DND-41 (cell line): Measurements from ENCODE around the gene CBLN4.

Source experiments
- ATAC-seq: fragments of 200-7000 bp; cut with Tn5 transposase; 3 replicates; pipeline ENCODE4 v1.9.1; 2021; ENCODE audit warnings: low read depth; ENCODE audit not compliant: insufficient read depth
- DNase-seq: peaks from one replicate; pipeline ENCODE4 v3.0.0-alpha.2; 2020
- H2AFZ ChIP-seq: 2 replicates; pipeline ENCODE4 v1.6.0; 2012; ENCODE audit warnings: low read depth, low read length
- H3K27ac ChIP-seq: 2 replicates; pipeline ENCODE4 v1.5.1; 2012; ENCODE audit warnings: low read length, inconsistent platforms
- H3K27me3 ChIP-seq: fragments of 200-600 bp; sonication (generic); 2 replicates; pipeline ENCODE4 v1.6.0; 2012; ENCODE audit warnings: low read length, mild to moderate bottlenecking, inconsistent platforms; ENCODE audit not compliant: insufficient read depth, poor library complexity
- H3K36me3 ChIP-seq: 2 replicates; pipeline ENCODE4 v1.5.1; 2012; ENCODE audit warnings: low read length, inconsistent platforms; ENCODE audit not compliant: insufficient read depth
- H3K4me1 ChIP-seq: 2 replicates; pipeline ENCODE4 v1.5.1; 2012; ENCODE audit warnings: mild to moderate bottlenecking, low read length; ENCODE audit not compliant: insufficient read depth
- H3K4me2 ChIP-seq: 2 replicates; pipeline ENCODE4 v1.6.0; 2012; ENCODE audit warnings: mild to moderate bottlenecking, moderate library complexity, low read length, inconsistent platforms; ENCODE audit not compliant: insufficient read depth
- H3K4me3 ChIP-seq, 2 experiments: fragments of 200-600 bp in 1 of 2; shearing (Covaris generic) in 1 of 2; 2 replicates each; pipeline ENCODE4 v1.5.1; 2012 to 2016; ENCODE audit warnings: inconsistent platforms in 2 of 2, low read length in 2 of 2, mild to moderate bottlenecking in 2 of 2, low read depth in 1 of 2, moderate library complexity in 1 of 2
- H3K79me2 ChIP-seq: 2 replicates; pipeline ENCODE4 v1.6.0; 2012; ENCODE audit warnings: low read length, inconsistent platforms; ENCODE audit not compliant: insufficient read depth
- H3K9ac ChIP-seq: 2 replicates; pipeline ENCODE4 v1.6.0; 2012; ENCODE audit warnings: low read depth, mild to moderate bottlenecking, inconsistent platforms, low read length, moderate library complexity
- H3K9me3 ChIP-seq: 2 replicates; pipeline ENCODE4 v1.5.1; 2012; ENCODE audit warnings: low read length, moderate library complexity, mild to moderate bottlenecking, inconsistent platforms; ENCODE audit not compliant: insufficient read depth, severe bottlenecking
- H4K20me1 ChIP-seq: 2 replicates; pipeline ENCODE4 v1.6.0; 2012; ENCODE audit warnings: low read length; ENCODE audit not compliant: insufficient read depth
- CTCF ChIP-seq: IDR thresholded peaks from 2 replicates; pipeline ENCODE4 v1.5.1; 2012; ENCODE audit warnings: borderline replicate concordance, low read length, moderate library complexity, mild to moderate bottlenecking; ENCODE audit not compliant: poor library complexity, severe bottlenecking; ENCODE audit errors: extremely low read depth
- EZH2 ChIP-seq: IDR thresholded peaks from 3 replicates; pipeline ENCODE4 v1.6.1; 2012; ENCODE audit warnings: borderline replicate concordance, low read depth, mild to moderate bottlenecking, moderate library complexity, low read length, inconsistent platforms; ENCODE audit not compliant: severe bottlenecking

The CBLN4 gene

DNA sequence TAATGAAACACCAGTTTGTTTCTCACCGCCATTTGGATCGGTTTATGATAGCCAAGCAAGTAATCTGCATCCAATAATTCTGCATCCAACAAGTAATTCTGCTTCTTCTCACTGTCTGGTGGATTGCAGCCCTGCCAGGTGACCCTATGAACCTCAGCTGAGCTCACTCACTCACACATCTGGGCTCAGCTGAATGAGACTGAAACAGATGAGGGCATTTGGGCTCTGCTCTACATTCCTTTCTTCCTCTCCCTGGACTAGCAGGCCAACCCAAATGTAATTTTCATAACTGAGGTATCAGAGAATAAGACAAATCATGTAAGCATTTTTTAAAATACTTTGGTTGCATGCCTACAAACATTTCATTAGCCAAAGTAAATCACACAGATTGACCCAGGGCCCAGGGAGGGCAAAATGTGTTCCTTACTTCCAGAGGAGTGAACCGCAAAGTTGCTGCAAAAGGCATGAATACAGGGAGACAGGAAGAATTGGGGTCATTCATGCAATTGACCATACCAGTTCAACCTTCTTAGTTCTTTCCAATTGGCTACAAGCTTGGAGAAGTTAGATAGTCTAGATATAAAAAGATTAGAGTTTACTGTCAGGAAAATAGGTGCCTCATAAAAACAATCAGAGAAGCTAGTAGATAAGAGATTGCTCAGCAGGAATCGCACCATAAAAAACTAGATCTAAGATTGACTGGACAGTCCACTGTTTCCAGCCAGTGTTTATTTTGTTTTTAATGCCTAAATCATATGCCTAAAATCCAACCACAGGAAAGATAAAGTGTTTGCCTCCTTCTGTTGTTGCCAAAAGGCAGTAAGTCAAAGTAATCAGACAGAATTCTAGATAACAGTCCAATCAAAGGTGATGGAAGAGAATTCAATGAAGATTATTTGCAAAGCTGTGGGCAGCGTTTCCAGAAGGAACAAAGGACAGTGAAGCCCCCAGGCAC, 43.7 kb downstream of the CBLN4 start:
- Histone ChIP-seq H3K9ac (no peak overlapping the region), H3K36me3 (no peaks in the 10 kb centered on the region), H3K4me1 (no peaks in the 10 kb centered on the region), H3K9me3 (no peaks in the 10 kb centered on the region), H4K20me1 (no peaks in the 10 kb centered on the region), H2AFZ (no peak overlapping the region), H3K27ac (no peak overlapping the region), H3K79me2 (no peaks in the 10 kb centered on the region), H3K4me2 (no peak overlapping the region), H3K4me3 (no peak overlapping the region), H3K27me3 (no peaks in the 10 kb centered on the region)
- ATAC-seq (no peak), DNase-seq (no peak)
- TF ChIP-seq CTCF = no peak
- no peak for TF ChIP-seq EZH2

- Histone ChIP-seq H3K4me2 (no peak overlapping the region), H3K4me1 (no peaks in the 10 kb centered on the region), H3K27me3 (peaks cover 3% of the 10 kb centered on the region), H3K9me3 (no peaks in the 10 kb centered on the region), H2AFZ (no peak overlapping the region), H3K4me3 (no peak overlapping the region), H4K20me1 (no peaks in the 10 kb centered on the region), H3K27ac (no peak overlapping the region), H3K9ac (no peak overlapping the region), H3K79me2 (no peaks in the 10 kb centered on the region), H3K36me3 (no peaks in the 10 kb centered on the region)
- ATAC-seq (no peak), DNase-seq (no peak)
- no peak for TF ChIP-seq EZH2
- TF ChIP-seq CTCF = no peak
Measured at GRCh38 chr20:55953201-55953600, 52.1 kb downstream of the CBLN4 start.

DNA sequence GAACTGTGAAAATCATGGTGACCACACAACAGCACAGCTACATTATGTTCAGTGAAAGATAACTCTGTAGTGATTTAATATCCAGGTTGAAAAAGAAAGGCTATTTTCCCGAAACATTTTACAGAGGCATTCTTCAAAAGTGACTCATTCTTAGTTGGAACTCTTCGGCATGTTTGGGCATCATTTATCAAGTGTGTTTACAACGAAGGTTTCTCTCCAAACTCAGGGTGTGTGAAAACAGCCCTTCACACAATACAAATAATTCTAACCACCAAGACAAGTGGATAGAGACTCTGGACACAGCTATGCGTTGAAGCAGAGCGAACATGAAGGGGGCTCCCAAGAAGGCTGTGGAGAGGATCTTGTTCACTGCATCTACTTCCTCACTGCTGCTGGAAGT, 57.6 kb downstream of the CBLN4 start:
- DNase-seq (no peak), ATAC-seq (no peak)
- TF ChIP-seq EZH2 = no peak
- Histone ChIP-seq H2AFZ (no peak overlapping the region), H3K4me2 (no peak overlapping the region), H3K27ac (no peak overlapping the region), H3K4me1 (no peaks in the 10 kb centered on the region), H3K4me3 (no peak overlapping the region), H4K20me1 (no peaks in the 10 kb centered on the region), H3K9ac (no peak overlapping the region), H3K36me3 (no peaks in the 10 kb centered on the region), H3K79me2 (no peaks in the 10 kb centered on the region), H3K27me3 (no peaks in the 10 kb centered on the region), H3K9me3 (no peaks in the 10 kb centered on the region)
